Endothelial cell of umbilical vein (primary cell): ENCODE data around the gene LMNA. TPM values are rescaled to one million over a fixed set of nuclear protein-coding genes. Genes with fewer than 3 reads are reported as not detected.

Source experiments
- BruUV-seq: library from RNA; stranded (reverse); fragments of 400-500 nt; replicated peaks from 2 replicates; lab custom pipeline; 2021; lab: Mats Ljungman, UMichigan
- CTCF ChIA-PET: fragments of 300-600, 350-600 bp; sonication (Branson Sonifier 250); formaldehyde crosslinking; loops from one replicate; lab custom pipeline; 2021; ENCODE audit warnings: antibody characterized with exemption, inconsistent platforms; lab: Charles Lee
- POLR2A ChIA-PET: fragments of 300-600, 350-600 bp; sonication (Branson Sonifier 250); formaldehyde crosslinking; loops from one replicate; lab custom pipeline; 2021; ENCODE audit warnings: antibody characterized with exemption, inconsistent platforms; lab: Charles Lee
- DNase-seq: peaks from one replicate; pipeline ENCODE4 v3.0.0-alpha.2; 2011; ENCODE audit warnings: low read depth, low spot score
- FAIRE-seq: peaks from 2 replicates; lab custom pipeline; 2011; peaks lifted over from hg19 to GRCh38; lab: Jason Lieb, UNC
- H2AFZ ChIP-seq: 2 replicates; pipeline ENCODE4 v1.6.0; 2012; ENCODE audit warnings: low read depth, low read length, control low read depth, inconsistent platforms
- H3K27ac ChIP-seq: 2 replicates; pipeline ENCODE4 v1.5.1; 2011; ENCODE audit warnings: low read depth, mild to moderate bottlenecking, control low read depth, low read length, moderate library complexity; ENCODE audit not compliant: insufficient read depth
- H3K27me3 ChIP-seq, 2 experiments: 2 replicates each; pipeline versions ENCODE4 v1.6.0 to v1.6.1; 2011; ENCODE audit warnings: low read length in 2 of 2, mixed read lengths in 1 of 2; ENCODE audit not compliant: control insufficient read depth in 2 of 2, insufficient read depth in 2 of 2
- H3K36me3 ChIP-seq, 2 experiments: 2 replicates in 1 of 2; 3 replicates in 1 of 2; pipeline ENCODE4 v1.5.1; 2011; ENCODE audit warnings: low read length in 2 of 2, mild to moderate bottlenecking in 1 of 2, moderate library complexity in 1 of 2; ENCODE audit not compliant: control insufficient read depth in 2 of 2, insufficient read depth in 2 of 2; ENCODE audit errors: extremely low read depth in 1 of 2
- H3K4me1 ChIP-seq: 3 replicates; pipeline ENCODE4 v1.5.1; 2011; ENCODE audit warnings: mild to moderate bottlenecking, low read length; ENCODE audit not compliant: control insufficient read depth, insufficient read depth; ENCODE audit errors: extremely low read depth
- H3K4me2 ChIP-seq: 2 replicates; pipeline ENCODE4 v1.6.1; 2011; ENCODE audit warnings: low read length, control low read depth, mixed read lengths; ENCODE audit not compliant: insufficient read depth
- H3K4me3 ChIP-seq, 3 experiments: fragments of 200-600 bp in 1 of 3; sonication (generic), shearing (Covaris generic) in 1 of 3; replicated peaks in 1 of 3; 2 replicates each; pipeline ENCODE4 v1.5.1; 2011 to 2016; ENCODE audit warnings: control low read depth in 3 of 3, low read length in 3 of 3, mild to moderate bottlenecking in 2 of 3, inconsistent platforms in 1 of 3, low read depth in 1 of 3, moderate library complexity in 1 of 3; ENCODE audit not compliant: insufficient read depth in 1 of 3
- H3K79me2 ChIP-seq: 2 replicates; pipeline ENCODE4 v1.6.0; 2012; ENCODE audit warnings: low read length, inconsistent platforms; ENCODE audit not compliant: control insufficient read depth, insufficient read depth
- H3K9ac ChIP-seq: replicated peaks from 2 replicates; pipeline ENCODE3; 2011; ENCODE audit warnings: low read length, control low read depth; ENCODE audit not compliant: insufficient read depth; ENCODE audit errors: extremely low read depth
- H3K9me1 ChIP-seq: replicated peaks from 3 replicates; pipeline ENCODE4 v1.6.0; 2011; ENCODE audit warnings: mild to moderate bottlenecking, low read length; ENCODE audit not compliant: control insufficient read depth, insufficient read depth; ENCODE audit errors: extremely low read depth
- H3K9me3 ChIP-seq: replicated peaks from 2 replicates; pipeline ENCODE4 v1.5.1; 2012; ENCODE audit warnings: low read length, inconsistent platforms; ENCODE audit not compliant: control insufficient read depth, insufficient read depth
- H4K20me1 ChIP-seq: replicated peaks from 2 replicates; pipeline ENCODE3; 2011; ENCODE audit warnings: mild to moderate bottlenecking, low read length; ENCODE audit not compliant: control insufficient read depth, insufficient read depth; ENCODE audit errors: extremely low read depth
- CTCF ChIP-seq, 2 donors: IDR thresholded peaks; 1 replicate in 1 of 2; 2 replicates in 1 of 2; pipeline ENCODE4 v1.5.1; 2011; ENCODE audit warnings: low read length in 2 of 2, mild to moderate bottlenecking in 2 of 2, moderate library complexity in 2 of 2, control low read depth in 1 of 2, inconsistent platforms in 1 of 2, low read depth in 1 of 2; ENCODE audit not compliant: insufficient read depth in 1 of 2; ENCODE audit errors: extremely low read depth in 1 of 2
- EZH2 ChIP-seq: IDR thresholded peaks from 2 replicates; pipeline ENCODE4 v1.6.1; 2012; ENCODE audit warnings: borderline replicate concordance, low read depth, mild to moderate bottlenecking, moderate library complexity, low read length, inconsistent platforms; ENCODE audit not compliant: severe bottlenecking
- FOS ChIP-seq: IDR thresholded peaks from 2 replicates; pipeline ENCODE4 v1.6.1; 2011; ENCODE audit warnings: mild to moderate bottlenecking, low read length, moderate library complexity, borderline replicate concordance; ENCODE audit not compliant: insufficient read depth
- JUN ChIP-seq: IDR thresholded peaks from 2 replicates; pipeline ENCODE4 v1.6.1; 2011; ENCODE audit warnings: borderline replicate concordance, low read depth; ENCODE audit not compliant: insufficient read length, insufficient read depth
- MYC ChIP-seq: IDR thresholded peaks from one replicate; pipeline ENCODE4 v1.6.1; 2011; ENCODE audit warnings: mild to moderate bottlenecking, low read depth, low read length
- POLR2A ChIP-seq: IDR thresholded peaks from 2 replicates; pipeline ENCODE4 v1.6.1; 2012; ENCODE audit warnings: low read depth, mild to moderate bottlenecking, control low read depth, low read length
- dilution Hi-C: fragments of 300-500 bp; cut with MboI; formaldehyde crosslinking; loops from one replicate; pipeline ENCODE4 v1.15.0; 2019; ENCODE audit warnings: low sequenced_read_pairs; ENCODE audit not compliant: extremely low pct_ligation_motif_present
- intact Hi-C: fragments of 100-400 bp; cut with micrococcal nuclease; formaldehyde crosslinking; loops from one replicate; pipeline ENCODE4 v1.10.0; 2022
- polyA plus RNA-seq, 4 experiments: library from polyadenylated mRNA; depleted of rRNA in 3 of 4; stranded (reverse) in 3 of 4; unstranded in 1 of 4; fragments of >200 nt; gene quantifications; 2 replicates each; pipeline versions ENCODE4 v1.2.1 to v1.2.3, GENCODE V29; 2011 to 2012; ENCODE audit warnings: missing spikeins in 1 of 4
- total RNA-seq: library from RNA; stranded (reverse); gene quantifications from 2 replicates; pipeline ENCODE4 v1.2.3, GENCODE V29; 2021

The LMNA gene
- total and polyA plus RNA-seq, 2 donors (not counting 3 experiments of a cell fraction or from before 2014, with no cell fraction given), result 371 to 742 TPM

- Histone ChIP-seq H3K79me2 (peaks cover 91% of the 10 kb centered on the region), H3K9me3 (no peaks in the 10 kb centered on the region), H3K4me3 (no peak overlapping the region), H3K27ac (peak overlapping the region; percentile 26), H3K4me2 (peak overlapping the region; percentile 29), H3K9me1 (no peaks in the 10 kb centered on the region), H3K27me3 (no peaks in the 10 kb centered on the region), H4K20me1 (no peaks in the 10 kb centered on the region), H3K4me1 (peaks cover 62% of the 10 kb centered on the region), H2AFZ (no peak overlapping the region), H3K36me3 (peaks cover 0 to 4% of the 10 kb centered on the region in 2 experiments), H3K9ac (no peak overlapping the region)
- FAIRE-seq, result peak; percentile 62
- POLR2A ChIA-PET, result interaction anchor here (0.6 to 1.1 kb wide), 3 partner anchors 10 to 1115 kb away, joined by 4 read pairs; no protein-coding TSS in a partner anchor
- peak; percentile 53 for DNase-seq
- intact Hi-C loops, result loop anchor here (5.0 kb wide), 1 partner anchor 383 kb away; the partner anchor contains the start of gene MEF2D
- no TSS peak for BruUV-seq
- CTCF ChIA-PET, result interaction anchor here (1.0 to 13.3 kb wide), 5 partner anchors 9 to 105 kb away, joined by 3 to 283 read pairs (median 6); no protein-coding TSS in a partner anchor
- TF ChIP-seq JUN, result no peak
- TF ChIP-seq EZH2, result no peak
- TF ChIP-seq CTCF (IDR thresholded peaks at IDR 0.05; ENCODE audit: extremely low read depth in 1 of 2, insufficient read depth in 1 of 2, low read depth in 1 of 2, low read length in 2 of 2), result no peak
- peak; percentile 43 for TF ChIP-seq FOS
- no peak for TF ChIP-seq POLR2A
- no peak for TF ChIP-seq MYC
- dilution Hi-C loops, result no loop called here
These were observed 5.1 kb downstream of the LMNA start for GRCh38 chr1:156119503-156120209.
